Breast epithelium (tissue), 3 donors: ENCODE data around the gene FCN2.

ENCODE experiments used
- POLR2AphosphoS5 ChIP-seq, 3 donors: sonication (generic); formaldehyde crosslinking; IDR thresholded peaks; one replicate each; pipeline ENCODE4 v1.6.1; 2017; ENCODE audit warnings: antibody characterized with exemption in 3 of 3
- TF ChIP-seq, protein P1 (sequence below), 3 donors: fragments of 450-650 bp; IDR thresholded peaks; one replicate each; pipeline ENCODE4 v1.5.1; 2016 to 2017; ENCODE audit warnings: antibody characterized with exemption in 3 of 3, mild to moderate bottlenecking in 3 of 3, moderate library complexity in 3 of 3

- TF ChIP-seq, protein P1, sequence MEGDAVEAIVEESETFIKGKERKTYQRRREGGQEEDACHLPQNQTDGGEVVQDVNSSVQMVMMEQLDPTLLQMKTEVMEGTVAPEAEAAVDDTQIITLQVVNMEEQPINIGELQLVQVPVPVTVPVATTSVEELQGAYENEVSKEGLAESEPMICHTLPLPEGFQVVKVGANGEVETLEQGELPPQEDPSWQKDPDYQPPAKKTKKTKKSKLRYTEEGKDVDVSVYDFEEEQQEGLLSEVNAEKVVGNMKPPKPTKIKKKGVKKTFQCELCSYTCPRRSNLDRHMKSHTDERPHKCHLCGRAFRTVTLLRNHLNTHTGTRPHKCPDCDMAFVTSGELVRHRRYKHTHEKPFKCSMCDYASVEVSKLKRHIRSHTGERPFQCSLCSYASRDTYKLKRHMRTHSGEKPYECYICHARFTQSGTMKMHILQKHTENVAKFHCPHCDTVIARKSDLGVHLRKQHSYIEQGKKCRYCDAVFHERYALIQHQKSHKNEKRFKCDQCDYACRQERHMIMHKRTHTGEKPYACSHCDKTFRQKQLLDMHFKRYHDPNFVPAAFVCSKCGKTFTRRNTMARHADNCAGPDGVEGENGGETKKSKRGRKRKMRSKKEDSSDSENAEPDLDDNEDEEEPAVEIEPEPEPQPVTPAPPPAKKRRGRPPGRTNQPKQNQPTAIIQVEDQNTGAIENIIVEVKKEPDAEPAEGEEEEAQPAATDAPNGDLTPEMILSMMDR (IDR thresholded peaks at IDR 0.05), result no peak
- no peak for TF ChIP-seq POLR2AphosphoS5 (IDR thresholded peaks at IDR 0.05)
Measured at GRCh38 chr9:134830926-134831720, 49.5 kb upstream of the FCN2 start.
